ENCODE measurements around the gene SLC25A26.

SLC25A26 gene

DNA sequence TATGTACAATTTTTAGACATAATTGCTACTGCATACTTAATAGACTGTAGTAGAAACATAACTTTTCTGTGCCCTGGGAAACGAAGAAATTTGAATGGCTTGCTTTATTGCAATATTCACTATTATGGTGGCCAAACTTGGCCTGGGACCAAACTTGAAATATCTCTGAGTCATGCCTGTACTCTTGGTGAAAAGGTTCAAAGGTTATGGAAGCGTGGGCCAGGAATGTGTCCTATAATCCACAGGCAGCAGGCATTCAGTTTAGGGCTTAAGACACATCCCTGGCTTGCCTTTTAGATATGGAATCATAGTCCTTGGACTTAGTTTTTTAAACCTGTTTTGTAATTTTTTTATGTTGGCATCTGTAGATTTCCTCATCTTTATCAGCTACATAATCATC, 155.8 kb downstream of the SLC25A26 start:
- TF ChIP-seq, protein P1, sequence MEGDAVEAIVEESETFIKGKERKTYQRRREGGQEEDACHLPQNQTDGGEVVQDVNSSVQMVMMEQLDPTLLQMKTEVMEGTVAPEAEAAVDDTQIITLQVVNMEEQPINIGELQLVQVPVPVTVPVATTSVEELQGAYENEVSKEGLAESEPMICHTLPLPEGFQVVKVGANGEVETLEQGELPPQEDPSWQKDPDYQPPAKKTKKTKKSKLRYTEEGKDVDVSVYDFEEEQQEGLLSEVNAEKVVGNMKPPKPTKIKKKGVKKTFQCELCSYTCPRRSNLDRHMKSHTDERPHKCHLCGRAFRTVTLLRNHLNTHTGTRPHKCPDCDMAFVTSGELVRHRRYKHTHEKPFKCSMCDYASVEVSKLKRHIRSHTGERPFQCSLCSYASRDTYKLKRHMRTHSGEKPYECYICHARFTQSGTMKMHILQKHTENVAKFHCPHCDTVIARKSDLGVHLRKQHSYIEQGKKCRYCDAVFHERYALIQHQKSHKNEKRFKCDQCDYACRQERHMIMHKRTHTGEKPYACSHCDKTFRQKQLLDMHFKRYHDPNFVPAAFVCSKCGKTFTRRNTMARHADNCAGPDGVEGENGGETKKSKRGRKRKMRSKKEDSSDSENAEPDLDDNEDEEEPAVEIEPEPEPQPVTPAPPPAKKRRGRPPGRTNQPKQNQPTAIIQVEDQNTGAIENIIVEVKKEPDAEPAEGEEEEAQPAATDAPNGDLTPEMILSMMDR (IDR thresholded peaks at IDR 0.05; ENCODE audit: control insufficient read depth, insufficient read depth, low read depth, low read length, missing control alignments), result no peak
- peak; percentile 39 for DNase-seq (ENCODE audit: low read depth)
- H3K4me3 ChIP-seq (ENCODE audit: control insufficient read depth, low read depth, low read length), result no peak overlapping the region

GRCh38 chr3:66377800-66378199, 157.0 kb downstream of the SLC25A26 start:
- no peak for DNase-seq (ENCODE audit: low read depth)
- TF ChIP-seq, protein P1 (IDR thresholded peaks at IDR 0.05; ENCODE audit: control insufficient read depth, insufficient read depth, low read depth, low read length, missing control alignments), result no peak
- H3K4me3 ChIP-seq (ENCODE audit: control insufficient read depth, low read depth, low read length), result no peak overlapping the region

DNA sequence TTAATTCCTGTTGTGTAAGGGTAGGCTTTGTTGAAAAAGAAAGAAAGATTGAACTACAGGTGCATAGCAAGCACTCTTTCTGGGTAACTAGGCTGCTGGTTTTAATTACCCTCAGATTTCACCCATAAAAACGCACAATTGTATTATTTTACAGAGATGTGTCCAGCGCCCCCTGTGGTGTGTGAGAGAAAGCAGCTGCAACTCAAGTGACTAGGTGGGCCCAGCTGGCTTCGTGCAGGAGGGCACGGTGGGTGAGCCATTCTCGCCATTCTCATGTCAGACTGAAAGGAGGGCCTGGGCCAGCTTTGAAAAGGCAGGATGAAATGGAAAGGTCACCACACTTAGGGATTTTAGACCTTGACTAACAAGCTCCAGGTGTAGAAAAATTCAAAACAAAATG, 157.5 kb downstream of the SLC25A26 start:
- no peak for DNase-seq (ENCODE audit: low read depth)
- no peak overlapping the region for H3K4me3 ChIP-seq (ENCODE audit: control insufficient read depth, low read depth, low read length)
- TF ChIP-seq, protein P1 (IDR thresholded peaks at IDR 0.05; ENCODE audit: control insufficient read depth, insufficient read depth, low read depth, low read length, missing control alignments), result peak; percentile 49

- no peak for DNase-seq (ENCODE audit: low read depth)
- TF ChIP-seq, protein P1 (IDR thresholded peaks at IDR 0.05; ENCODE audit: control insufficient read depth, insufficient read depth, low read depth, low read length, missing control alignments), result no peak
Measured at GRCh38 chr3:66379565-66379964, 158.8 kb downstream of the SLC25A26 start.

GRCh38 chr3:66380200-66380932, 159.6 kb downstream of the SLC25A26 start:
- TF ChIP-seq, protein P1 (IDR thresholded peaks at IDR 0.05; ENCODE audit: control insufficient read depth, insufficient read depth, low read depth, low read length, missing control alignments), result no peak
- H3K4me3 ChIP-seq (ENCODE audit: control insufficient read depth, low read depth, low read length), result no peak overlapping the region
- no peak for DNase-seq (ENCODE audit: low read depth)

More at GRCh38 chr3:66379565-66379964, 158.8 kb downstream of the SLC25A26 start:
- no peak overlapping the region for H3K4me3 ChIP-seq (ENCODE audit: control insufficient read depth, low read depth, low read length)

- DNase-seq (ENCODE audit: low read depth), result no peak
- TF ChIP-seq, protein P1 (IDR thresholded peaks at IDR 0.05; ENCODE audit: control insufficient read depth, insufficient read depth, low read depth, low read length, missing control alignments), result no peak
Measured at GRCh38 chr3:66381626-66382025, 160.8 kb downstream of the SLC25A26 start.

More at GRCh38 chr3:66381626-66382025, 160.8 kb downstream of the SLC25A26 start:
- H3K4me3 ChIP-seq (ENCODE audit: control insufficient read depth, low read depth, low read length), result no peak overlapping the region

Data from AG09309 (cell line).